IMR-90 (cell line): ENCODE data around the gene ARVCF. TPM values are rescaled to one million over a fixed set of nuclear protein-coding genes. Genes with fewer than 3 reads are reported as not detected.

Experiments used
- ATAC-seq: fragments of 200-7000 bp; cut with Tn5 transposase; 2 replicates; pipeline ENCODE4 v1.9.1; 2020; ENCODE audit warnings: low read depth, mild to moderate bottlenecking, moderate library complexity
- BruUV-seq: library from RNA; stranded (reverse); fragments of 400-500 nt; replicated peaks from 2 replicates; lab custom pipeline; 2021; lab: Mats Ljungman, UMichigan
- CTCF ChIA-PET: fragments of 300-600 bp; formaldehyde crosslinking; extraction: SDS; loops from one replicate; lab custom pipeline; 2021; ENCODE audit warnings: antibody characterized with exemption; lab: Yijun Ruan, JAX
- POLR2A ChIA-PET: fragments of 300-600 bp; sonication (Branson Sonifier 250); formaldehyde crosslinking; loops from one replicate; lab custom pipeline; 2022; ENCODE audit warnings: antibody characterized with exemption; ENCODE audit not compliant: unreplicated experiment; lab: Charles Lee
- DNase-seq: peaks from one replicate; pipeline ENCODE4 v3.0.0; 2013
- H2AFZ ChIP-seq: replicated peaks from 2 replicates; pipeline ENCODE3; 2013; ENCODE audit warnings: low read length, mild to moderate bottlenecking; ENCODE audit not compliant: poor library complexity
- H2AK5ac ChIP-seq: 2 replicates; pipeline ENCODE4 v1.6.1; 2013; ENCODE audit warnings: low read depth, low read length, inconsistent platforms
- H2AK9ac ChIP-seq: replicated peaks from 2 replicates; pipeline ENCODE3; 2013; ENCODE audit warnings: mild to moderate bottlenecking, low read depth, low read length, moderate library complexity; ENCODE audit not compliant: poor library complexity
- H2BK120ac ChIP-seq: 2 replicates; pipeline ENCODE4 v1.6.1; 2013; ENCODE audit warnings: low read depth, low read length, inconsistent platforms
- H2BK15ac ChIP-seq: 3 replicates; pipeline ENCODE4 v1.6.1; 2013; ENCODE audit warnings: low read depth, low read length, inconsistent platforms
- H2BK20ac ChIP-seq: 2 replicates; pipeline ENCODE4 v1.6.1; 2013; ENCODE audit warnings: low read depth, mild to moderate bottlenecking, inconsistent platforms, low read length, moderate library complexity
- H2BK5ac ChIP-seq: 2 replicates; pipeline ENCODE4 v1.6.1; 2013; ENCODE audit warnings: mild to moderate bottlenecking, low read depth, low read length, inconsistent platforms; ENCODE audit not compliant: poor library complexity, severe bottlenecking
- H3K14ac ChIP-seq: replicated peaks from 2 replicates; pipeline ENCODE4 v1.6.1; 2013; ENCODE audit warnings: low read depth, low read length, inconsistent platforms
- H3K18ac ChIP-seq: 2 replicates; pipeline ENCODE4 v1.6.1; 2013; ENCODE audit warnings: low read depth, low read length, control low read depth
- H3K23ac ChIP-seq: 2 replicates; pipeline ENCODE4 v1.6.1; 2013; ENCODE audit warnings: low read depth, low read length, inconsistent platforms
- H3K27ac ChIP-seq: 2 replicates; pipeline ENCODE4 v1.5.1; 2013; ENCODE audit warnings: mild to moderate bottlenecking, control low read depth, low read length; ENCODE audit not compliant: insufficient read depth
- H3K27me3 ChIP-seq: 2 replicates; pipeline ENCODE4 v1.6.1; 2013; ENCODE audit warnings: low read length; ENCODE audit not compliant: control insufficient read depth, insufficient read depth
- H3K36me3 ChIP-seq: 2 replicates; pipeline ENCODE4 v1.6.1; 2013; ENCODE audit warnings: low read length, mixed read lengths; ENCODE audit not compliant: control insufficient read depth, insufficient read depth
- H3K4ac ChIP-seq: 2 replicates; pipeline ENCODE4 v1.6.1; 2013; ENCODE audit warnings: low read depth, low read length, inconsistent platforms
- H3K4me1 ChIP-seq: 2 replicates; pipeline ENCODE4 v1.6.1; 2013; ENCODE audit warnings: low read length, mixed read lengths; ENCODE audit not compliant: control insufficient read depth, insufficient read depth
- H3K4me2 ChIP-seq: 2 replicates; pipeline ENCODE4 v1.6.1; 2013; ENCODE audit warnings: low read depth, mild to moderate bottlenecking, control low read depth, low read length, moderate library complexity
- H3K4me3 ChIP-seq: 2 replicates; pipeline ENCODE4 v1.5.1; 2013; ENCODE audit warnings: low read depth, mild to moderate bottlenecking, control low read depth, low read length, moderate library complexity; ENCODE audit not compliant: insufficient read depth
- H3K56ac ChIP-seq: 2 replicates; pipeline ENCODE4 v1.6.1; 2013; ENCODE audit warnings: low read length, inconsistent platforms; ENCODE audit not compliant: insufficient read depth; ENCODE audit errors: extremely low read depth
- H3K79me1 ChIP-seq, 2 experiments: 2 replicates each; pipeline ENCODE4 v1.6.1; 2013; ENCODE audit warnings: low read length in 2 of 2, inconsistent platforms in 1 of 2, low read depth in 1 of 2
- H3K9ac ChIP-seq: 2 replicates; pipeline ENCODE4 v1.6.1; 2013; ENCODE audit warnings: low read depth, low read length, control low read depth
- H3K9me1 ChIP-seq: 2 replicates; pipeline ENCODE4 v1.6.1; 2013; ENCODE audit warnings: low read length, inconsistent platforms; ENCODE audit not compliant: insufficient read depth
- H3K9me3 ChIP-seq: 2 replicates; pipeline ENCODE4 v1.6.1; 2013; ENCODE audit warnings: low read length; ENCODE audit not compliant: control insufficient read depth, insufficient read depth
- H4K20me1 ChIP-seq: 2 replicates; pipeline ENCODE4 v1.6.1; 2013; ENCODE audit warnings: low read length, inconsistent platforms; ENCODE audit not compliant: insufficient read depth
- H4K5ac ChIP-seq: 2 replicates; pipeline ENCODE4 v1.6.1; 2013; ENCODE audit warnings: mild to moderate bottlenecking, low read depth, low read length, control low read depth
- H4K8ac ChIP-seq, 2 experiments: 2 replicates each; pipeline ENCODE4 v1.6.1; 2013; ENCODE audit warnings: low read depth in 2 of 2, low read length in 2 of 2, control low read depth in 1 of 2, inconsistent platforms in 1 of 2
- H4K91ac ChIP-seq: 2 replicates; pipeline ENCODE4 v1.6.1; 2013; ENCODE audit warnings: low read depth, low read length, inconsistent platforms; ENCODE audit not compliant: insufficient read depth
- BHLHE40 ChIP-seq: fragments of 150-350 bp; IDR thresholded peaks from 2 replicates; pipeline ENCODE4 v1.6.1; 2016; ENCODE audit warnings: mild to moderate bottlenecking, low read depth, low read length
- CEBPB ChIP-seq: IDR thresholded peaks from 2 replicates; pipeline ENCODE4 v1.6.1; 2012; ENCODE audit warnings: low read depth, low read length, improper control_type of control experiment
- CTCF ChIP-seq: conservative IDR thresholded peaks from 2 replicates; pipeline ENCODE4 v1.5.1; 2012; ENCODE audit warnings: mild to moderate bottlenecking, low read depth, low read length, improper control_type of control experiment
- ELK1 ChIP-seq: fragments of 150-350 bp; IDR thresholded peaks from 2 replicates; pipeline ENCODE4 v1.6.1; 2016; ENCODE audit warnings: low read depth, mild to moderate bottlenecking, low read length, moderate library complexity, borderline replicate concordance
- MAZ ChIP-seq: IDR thresholded peaks from 2 replicates; pipeline ENCODE4 v1.6.1; 2012; ENCODE audit warnings: low read depth, mild to moderate bottlenecking, low read length, improper control_type of control experiment, moderate library complexity, borderline replicate concordance
- NFE2L2 ChIP-seq: fragments of 150-350 bp; IDR thresholded peaks from 2 replicates; pipeline ENCODE4 v1.6.1; 2016; ENCODE audit warnings: low read depth, mild to moderate bottlenecking, low read length
- RAD21 ChIP-seq: IDR thresholded peaks from 2 replicates; pipeline ENCODE4 v1.6.1; 2012; ENCODE audit warnings: low read length, improper control_type of control experiment
- SMC3 ChIP-seq: fragments of 150-350 bp; IDR thresholded peaks from 2 replicates; pipeline ENCODE4 v1.6.1; 2016; ENCODE audit warnings: low read depth, mild to moderate bottlenecking, antibody characterized with exemption, low read length, moderate library complexity
- WGBS, 2 experiments: methylation state at CpG; one replicate each; pipeline versions ENCODE4 v1.1.5 to v1.1.7; 2013; ENCODE audit warnings: missing lambda C conversion rate in 2 of 2; ENCODE audit not compliant: insufficient read length in 1 of 2; ENCODE audit errors: extremely low coverage in 2 of 2; 5-methylcytosine and 5-hydroxymethylcytosine counted together
- dilution Hi-C: fragments of 300-500 bp; cut with HindIII; formaldehyde crosslinking; loops from one replicate; pipeline ENCODE4 v1.14.3; 2018; ENCODE audit warnings: low sequenced_read_pairs; ENCODE audit not compliant: unreplicated experiment
- in situ Hi-C: fragments of 300-500 bp; cut with MboI; formaldehyde crosslinking; loops from 3 replicates; pipeline ENCODE4 v1.14.3; 2019; ENCODE audit warnings: low sequenced_read_pairs, inconsistent platforms, mixed read lengths
- intact Hi-C: fragments of 100-400 bp; cut with micrococcal nuclease; formaldehyde crosslinking; loops from 2 replicates; pipeline ENCODE4 v1.10.0; 2022
- polyA plus RNA-seq, 3 experiments: library from polyadenylated mRNA; depleted of rRNA; stranded (reverse); fragments of >200 nt; gene quantifications; 2 replicates each; pipeline ENCODE4 v1.2.3, GENCODE V29; 2012; ENCODE audit warnings: low replicate concordance in 1 of 3
- total RNA-seq: library from RNA; depleted of rRNA; stranded (reverse); fragments of >200 nt; gene quantifications from 2 replicates; pipeline ENCODE4 v1.2.3, GENCODE V29; 2012

The ARVCF gene
- total and polyA plus RNA-seq, 2 of the 4 experiments (the other 2 are of a cell fraction) = 8.6 to 14.1 TPM

- H3K4me2 ChIP-seq = no peak overlapping the region
- BruUV-seq = no TSS peak
- H3K14ac ChIP-seq = no peak overlapping the region
- H2AK9ac ChIP-seq = peak overlapping the region; percentile 47
- no peak overlapping the region for H3K18ac ChIP-seq
- no peaks in the 10 kb centered on the region for H3K9me3 ChIP-seq
- intact Hi-C loops = no loop called here
- H4K5ac ChIP-seq = no peak overlapping the region
- no peak overlapping the region for H3K9ac ChIP-seq
- no peak overlapping the region for H3K4me3 ChIP-seq
- H4K8ac ChIP-seq = 0 out of 4 replicates have a peak overlapping the region, but pooled peaks of 1 of the 2 experiments have one; percentile 12
- DNase-seq (peak; percentile 73), ATAC-seq (peak; percentile 80)
- H3K9me1 ChIP-seq = peaks cover 17% of the 10 kb centered on the region
- no peak overlapping the region for H2AFZ ChIP-seq
- H4K20me1 ChIP-seq = peaks cover 45% of the 10 kb centered on the region
- peaks cover 22 to 61% of the 10 kb centered on the region in 2 experiments for H3K79me1 ChIP-seq
- peak overlapping the region; percentile 53; the same call in 1 of the 2 replicates for H2AK5ac ChIP-seq
- peaks cover 25% of the 10 kb centered on the region for H3K4me1 ChIP-seq
- H2BK5ac ChIP-seq = no peak overlapping the region
- no peak overlapping the region for H4K91ac ChIP-seq
- H2BK120ac ChIP-seq = no peak overlapping the region
- dilution Hi-C loops = no loop called here
- no peak overlapping the region for H2BK20ac ChIP-seq
- POLR2A ChIA-PET = no interaction called here
- no peak overlapping the region for H3K27ac ChIP-seq
- H3K4ac ChIP-seq = no peak overlapping the region
- CTCF ChIA-PET = interaction anchor here (1.2 kb wide), 1 partner anchor 51 kb away, joined by 4 read pairs; no protein-coding TSS in a partner anchor
- H3K36me3 ChIP-seq = peaks cover 41% of the 10 kb centered on the region
- no peak for TF ChIP-seq BHLHE40
- no peak for TF ChIP-seq NFE2L2
- TF ChIP-seq CTCF = peak; percentile 62
- TF ChIP-seq ELK1 = no peak
- TF ChIP-seq CEBPB = no peak
- TF ChIP-seq MAZ = peak; percentile 79; the same call in 1 of the 2 replicates
- TF ChIP-seq RAD21 = peak; percentile 44; the same call in 1 of the 2 replicates
- peak; percentile 32; the same call in 1 of the 2 replicates for TF ChIP-seq SMC3
- no peaks in the 10 kb centered on the region for H3K27me3 ChIP-seq
- WGBS, 2 experiments = 51% methylated on average over 11 of the region's 22 CpGs; no CpG with 5 or more reads in 1 of the 2 experiments
- in situ Hi-C loops = no loop called here
- no peak overlapping the region for H2BK15ac ChIP-seq
- no peak overlapping the region for H3K23ac ChIP-seq
- no peak overlapping the region for H3K56ac ChIP-seq
These were observed 54.2 kb downstream of the ARVCF start for GRCh38 chr22:19962246-19962908.
